GM19035 (cell line): Measurements from ENCODE around the gene MVB12B.

Experiments used
- ATAC-seq: cut with Tn5 transposase; IDR thresholded peaks from one replicate; pipeline ENCODE4 v1.9.1; 2021; ENCODE audit not compliant: unreplicated experiment

MVB12B gene

GRCh38 chr9:126329476-126330275, 3.0 kb downstream of the MVB12B start:
- ATAC-seq, result no peak

- no peak for ATAC-seq
Measured at GRCh38 chr9:126330536-126330935, 3.9 kb downstream of the MVB12B start.

GRCh38 chr9:126331964-126332748, 5.5 kb downstream of the MVB12B start:
- no peak for ATAC-seq

- ATAC-seq, result no peak
Measured at GRCh38 chr9:126334721-126335621, 8.3 kb downstream of the MVB12B start.

GRCh38 chr9:126335837-126336735, 9.5 kb downstream of the MVB12B start:
- no peak for ATAC-seq

GRCh38 chr9:126336736-126337325, 10.2 kb downstream of the MVB12B start:
- no peak for ATAC-seq

- no peak for ATAC-seq
Measured at GRCh38 chr9:126337729-126338372, 11.2 kb downstream of the MVB12B start.

GRCh38 chr9:126338945-126339344, 12.3 kb downstream of the MVB12B start:
- no peak for ATAC-seq

- no peak for ATAC-seq
Measured at GRCh38 chr9:126341426-126341825, 14.8 kb downstream of the MVB12B start.

- ATAC-seq, result no peak
Measured at GRCh38 chr9:126341902-126342301, 15.3 kb downstream of the MVB12B start.

- ATAC-seq, result no peak
Measured at GRCh38 chr9:126342621-126343031, 16.0 kb downstream of the MVB12B start.

GRCh38 chr9:126343271-126343700, 16.7 kb downstream of the MVB12B start:
- no peak for ATAC-seq

GRCh38 chr9:126346031-126346430, 19.4 kb downstream of the MVB12B start:
- ATAC-seq, result no peak

GRCh38 chr9:126347093-126347492, 20.5 kb downstream of the MVB12B start:
- no peak for ATAC-seq

GRCh38 chr9:126347911-126348760, 21.5 kb downstream of the MVB12B start:
- no peak for ATAC-seq

GRCh38 chr9:126348911-126349550, 22.4 kb downstream of the MVB12B start:
- ATAC-seq, result no peak

- ATAC-seq, result no peak
Measured at GRCh38 chr9:126354887-126355770, 28.5 kb downstream of the MVB12B start.
